Subcutaneous adipose tissue (tissue), 4 donors: Measurements from ENCODE around the gene SSMEM1. TPM values are rescaled to one million over a fixed set of nuclear protein-coding genes. Genes with fewer than 3 reads are reported as not detected.

Source experiments
- CTCF ChIP-seq: fragments of 450-650 bp; IDR thresholded peaks from one replicate; pipeline ENCODE4 v1.5.1; 2016; ENCODE audit warnings: low read depth, mild to moderate bottlenecking, control low read depth, antibody characterized with exemption, moderate library complexity
- total RNA-seq, 4 donors: library from RNA; depleted of rRNA; stranded (reverse); fragments of >200 nt; gene quantifications; one replicate each; pipeline ENCODE4 v1.1.0, GENCODE V29; 2016

Gene SSMEM1, protein sequence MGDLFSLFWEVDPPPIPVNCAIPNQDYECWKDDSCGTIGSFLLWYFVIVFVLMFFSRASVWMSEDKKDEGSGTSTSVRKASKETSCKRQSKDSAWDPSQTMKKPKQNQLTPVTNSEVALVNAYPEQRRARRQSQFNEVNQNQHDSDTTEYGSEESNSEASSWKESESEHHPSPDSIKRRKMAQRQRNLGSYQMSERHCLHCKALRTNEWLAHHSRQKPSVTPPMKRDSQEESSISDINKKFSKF
- total RNA-seq: not detected

GRCh38 chr7:130207642-130208041, at the start of gene SSMEM1:
Gene SSMEM1 (plus strand): TSS chr7:130207860. CDS start chr7:130207911, 51 bp downstream.
- no peak for TF ChIP-seq CTCF

DNA sequence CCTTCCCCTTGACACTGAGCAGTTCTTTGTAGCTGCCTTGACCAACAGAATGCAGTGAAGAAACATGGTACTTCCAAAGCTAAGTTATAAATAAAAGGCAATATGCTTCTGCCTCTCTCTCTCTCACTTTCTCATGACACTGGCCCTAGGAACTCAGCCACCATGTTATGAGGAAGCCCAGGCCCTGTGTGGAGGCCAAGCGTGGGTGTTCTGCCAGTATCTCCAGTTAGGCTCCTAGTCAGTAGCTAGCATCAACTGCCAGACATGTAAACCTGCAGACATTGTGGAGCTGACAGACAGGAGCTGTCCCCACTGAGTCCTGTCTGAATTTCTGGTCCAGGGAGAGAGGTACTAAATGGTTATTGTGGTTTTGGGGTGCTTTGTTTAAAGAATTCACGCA, 47.6 kb upstream of the SSMEM1 start:
- TF ChIP-seq CTCF: no peak

DNA sequence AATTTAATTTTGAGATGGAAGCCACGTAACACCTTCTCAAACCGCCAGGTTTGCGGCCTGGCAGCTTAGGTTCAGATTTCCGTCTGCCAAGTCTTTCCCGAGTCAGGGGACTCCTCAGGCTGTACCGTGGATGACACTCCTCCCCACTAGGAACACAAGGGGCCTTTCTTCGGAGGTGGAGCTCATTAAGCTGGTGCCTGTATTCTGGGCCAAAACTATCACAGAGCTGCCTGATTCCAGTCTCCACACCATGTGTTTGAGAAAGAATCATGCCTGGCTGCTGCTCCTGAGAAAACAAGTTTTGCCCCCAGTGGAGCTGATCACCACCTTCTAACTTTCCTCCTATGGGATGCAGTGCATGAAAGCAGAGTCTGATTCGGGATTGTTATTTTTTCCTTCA, 47.2 kb upstream of the SSMEM1 start:
- TF ChIP-seq CTCF: no peak

DNA sequence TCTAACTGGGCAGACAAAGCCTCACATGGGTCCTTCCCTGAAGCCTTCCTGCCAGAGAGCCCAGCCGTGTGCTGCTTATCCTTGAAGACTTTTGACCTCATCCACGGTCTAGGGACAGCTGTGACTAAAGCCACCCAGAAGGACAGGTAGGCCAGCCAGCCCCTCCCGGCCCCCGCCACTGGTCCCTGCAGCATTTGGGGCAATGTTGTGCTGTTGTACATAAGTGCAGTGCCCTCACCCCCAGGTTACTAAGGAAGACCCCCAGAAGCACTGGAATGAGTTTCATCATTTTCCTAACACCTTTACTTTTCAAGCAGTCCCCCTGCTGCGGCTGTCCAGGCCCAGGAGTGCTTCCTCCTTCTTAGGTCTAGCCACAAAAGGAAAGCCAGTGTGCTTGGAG, 45.5 kb upstream of the SSMEM1 start:
- no peak for TF ChIP-seq CTCF

- TF ChIP-seq CTCF: no peak
These were observed 33.3 kb upstream of the SSMEM1 start for GRCh38 chr7:130174237-130174959.

DNA sequence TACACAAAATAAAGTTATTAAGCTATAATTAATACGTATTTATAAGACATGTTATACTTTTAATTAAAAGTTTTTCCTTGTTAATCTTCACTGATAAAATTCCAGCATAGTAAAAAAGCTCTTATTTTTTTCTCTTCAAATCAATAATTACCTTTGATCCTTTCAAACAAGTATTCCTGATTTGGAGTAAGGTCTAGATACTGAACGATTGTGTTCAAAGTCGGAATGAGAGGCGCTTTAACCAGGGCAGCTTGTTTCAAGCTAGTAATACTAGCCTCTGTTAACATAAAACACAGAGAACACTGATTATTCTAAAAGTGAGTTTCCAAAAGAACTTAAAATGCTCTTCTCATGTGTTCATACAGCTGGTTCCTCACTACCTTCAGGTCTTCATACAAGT, 29.4 kb upstream of the SSMEM1 start:
- no peak for TF ChIP-seq CTCF

DNA sequence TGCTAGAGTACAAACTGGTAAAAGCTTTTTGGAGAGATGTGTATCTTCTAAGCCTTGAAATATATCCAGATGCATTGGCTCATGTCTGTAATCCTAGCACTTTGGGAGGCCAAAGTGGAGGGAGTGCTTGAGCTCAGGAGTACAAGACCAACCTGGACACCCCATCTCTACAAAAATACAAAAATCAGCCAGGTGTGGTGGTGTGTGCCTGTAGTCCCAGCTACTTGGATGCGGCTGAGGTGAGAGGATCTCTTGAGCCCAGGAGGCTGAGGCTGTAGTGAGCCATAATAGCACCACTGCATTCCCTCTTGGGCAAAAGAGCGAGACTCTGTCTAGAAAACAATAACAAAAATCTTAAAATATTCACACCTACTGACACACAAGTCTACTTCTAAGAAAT, 28.0 kb upstream of the SSMEM1 start:
- no peak for TF ChIP-seq CTCF
